HUES6 (cell line): Measurements from ENCODE around the gene VDR.
A peak's percentile ranks its signal among the peaks of the same experiment; 100 is the strongest.
"Not testable (repeated sequence)": the region's sequence is repeated elsewhere in the genome, so short reads cannot be mapped to it uniquely, and the experiment has no call there.

Experiments used
- H3K27ac ChIP-seq: 2 replicates; pipeline ENCODE4 v1.7.0; 2013; ENCODE audit warnings: low read depth, mild to moderate bottlenecking, low read length, inconsistent platforms
- H3K27me3 ChIP-seq: 2 replicates; pipeline ENCODE4 v1.6.1; 2013; ENCODE audit warnings: low read length; ENCODE audit not compliant: control insufficient read depth, insufficient read depth
- H3K36me3 ChIP-seq: 2 replicates; pipeline ENCODE4 v1.6.1; 2013; ENCODE audit warnings: low read length; ENCODE audit not compliant: control insufficient read depth, insufficient read depth
- H3K4me1 ChIP-seq: 2 replicates; pipeline ENCODE4 v1.6.1; 2013; ENCODE audit warnings: low read length; ENCODE audit not compliant: control insufficient read depth, insufficient read depth
- H3K4me3 ChIP-seq: 2 replicates; pipeline ENCODE4 v1.5.1; 2013; ENCODE audit warnings: low read depth, low read length
- H3K9ac ChIP-seq: one replicate; pipeline ENCODE4 v1.6.1; 2013; ENCODE audit warnings: mild to moderate bottlenecking, low read length
- H3K9me3 ChIP-seq: 2 replicates; pipeline ENCODE4 v1.6.1; 2013; ENCODE audit warnings: low read depth, low read length; ENCODE audit not compliant: control insufficient read depth, insufficient read depth

The VDR gene

DNA sequence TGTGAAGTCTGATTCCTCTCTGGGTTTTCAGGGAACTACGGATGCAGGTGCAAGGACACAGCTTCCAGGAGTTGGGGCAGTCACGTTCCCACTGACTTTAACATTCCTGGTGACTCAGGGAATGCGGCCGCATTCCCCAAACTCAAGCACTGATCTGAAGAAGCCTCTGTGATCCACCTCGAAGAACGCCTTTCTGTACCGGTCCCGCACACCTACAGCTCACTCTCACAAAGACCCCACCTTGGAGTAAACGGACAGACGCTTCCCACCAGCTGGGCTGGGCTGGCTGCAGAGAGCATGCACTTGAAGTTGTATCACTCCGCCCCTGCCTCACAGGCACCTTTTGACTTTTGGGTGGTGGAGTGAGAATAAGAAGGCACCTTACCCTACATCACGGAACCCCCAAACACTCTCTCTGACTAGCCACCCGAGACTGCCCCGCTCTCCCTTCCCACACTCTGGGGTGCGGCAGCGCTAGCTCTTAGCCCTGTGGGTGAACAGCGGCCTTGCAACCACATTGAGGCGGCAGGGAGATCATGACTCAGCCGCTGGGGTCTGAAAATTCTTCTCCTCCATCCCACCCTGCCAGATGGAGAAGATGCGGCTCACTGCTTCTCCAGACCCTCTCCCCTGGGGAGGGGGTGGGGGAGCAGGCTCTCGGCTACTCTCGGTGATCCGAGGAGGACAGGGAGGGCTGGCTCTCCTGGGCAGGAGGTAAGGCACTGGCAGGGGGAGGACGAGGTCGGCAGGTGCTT, 61.4 kb downstream of the VDR start:
- peaks cover 23% of the 10 kb centered on the region for H3K4me1 ChIP-seq
- H3K9ac ChIP-seq = peak overlapping the region; percentile 27

GRCh38 chr12:47842543-47842942, 62.3 kb downstream of the VDR start:
- H3K9me3 ChIP-seq, H3K27ac ChIP-seq, H3K4me3 ChIP-seq, H3K36me3 ChIP-seq, H3K9ac ChIP-seq: not testable (repeated sequence)
- H3K4me1 ChIP-seq = peaks cover 23% of the 10 kb centered on the region
- H3K27me3 ChIP-seq = peaks cover 13% of the 10 kb centered on the region; the same call in 1 of the 2 replicates

More for the DNA sequence above, 61.4 kb downstream of the VDR start:
- Histone ChIP-seq H3K36me3 (no peaks in the 10 kb centered on the region), H3K27me3 (peaks cover 13% of the 10 kb centered on the region; the same call in 1 of the 2 replicates), H3K9me3 (no peaks in the 10 kb centered on the region), H3K27ac (no peak overlapping the region), H3K4me3 (peak overlapping the region; percentile 17; the same call in 1 of the 2 replicates)

DNA sequence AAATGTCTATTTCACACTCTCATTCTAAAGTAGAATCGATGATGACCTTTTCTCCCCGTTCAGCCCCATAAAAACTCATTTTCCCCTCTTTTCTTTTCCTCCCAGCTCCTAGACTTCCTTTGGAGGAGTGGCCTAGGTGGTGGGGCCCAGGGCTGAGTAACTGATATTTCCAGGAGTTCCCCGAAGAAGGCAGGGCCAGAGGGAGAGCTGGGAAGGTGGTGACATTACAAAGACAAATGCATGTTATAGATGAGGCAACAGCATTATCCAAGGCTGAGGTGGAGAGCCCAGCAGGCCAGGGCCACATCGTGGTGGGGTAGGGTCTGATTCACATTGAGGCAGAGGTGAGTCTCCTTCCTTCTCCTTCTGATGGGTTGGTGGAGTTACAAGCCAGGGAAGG, 62.9 kb downstream of the VDR start:
- Histone ChIP-seq H3K9ac (no peak overlapping the region), H3K36me3 (no peaks in the 10 kb centered on the region), H3K4me3 (no peak overlapping the region), H3K9me3 (no peaks in the 10 kb centered on the region), H3K4me1 (peaks cover 27% of the 10 kb centered on the region), H3K27ac (no peak overlapping the region), H3K27me3 (peaks cover 13% of the 10 kb centered on the region; the same call in 1 of the 2 replicates)

GRCh38 chr12:47841501-47841900, 63.3 kb downstream of the VDR start:
- H3K4me1 ChIP-seq = peaks cover 25% of the 10 kb centered on the region
- no peaks in the 10 kb centered on the region for H3K9me3 ChIP-seq
- H3K27ac ChIP-seq = no peak overlapping the region
- H3K27me3 ChIP-seq = peaks cover 13% of the 10 kb centered on the region; the same call in 1 of the 2 replicates
- no peak overlapping the region for H3K9ac ChIP-seq
- no peaks in the 10 kb centered on the region for H3K36me3 ChIP-seq
- H3K4me3 ChIP-seq = no peak overlapping the region

- Histone ChIP-seq H3K9me3 (no peaks in the 10 kb centered on the region), H3K4me1 (peaks cover 28% of the 10 kb centered on the region), H3K27me3 (peaks cover 13% of the 10 kb centered on the region; the same call in 1 of the 2 replicates), H3K36me3 (no peaks in the 10 kb centered on the region), H3K27ac (no peak overlapping the region), H3K4me3 (no peak overlapping the region), H3K9ac (no peak overlapping the region)
Observed at GRCh38 chr12:47840571-47840970, 64.2 kb downstream of the VDR start.

DNA sequence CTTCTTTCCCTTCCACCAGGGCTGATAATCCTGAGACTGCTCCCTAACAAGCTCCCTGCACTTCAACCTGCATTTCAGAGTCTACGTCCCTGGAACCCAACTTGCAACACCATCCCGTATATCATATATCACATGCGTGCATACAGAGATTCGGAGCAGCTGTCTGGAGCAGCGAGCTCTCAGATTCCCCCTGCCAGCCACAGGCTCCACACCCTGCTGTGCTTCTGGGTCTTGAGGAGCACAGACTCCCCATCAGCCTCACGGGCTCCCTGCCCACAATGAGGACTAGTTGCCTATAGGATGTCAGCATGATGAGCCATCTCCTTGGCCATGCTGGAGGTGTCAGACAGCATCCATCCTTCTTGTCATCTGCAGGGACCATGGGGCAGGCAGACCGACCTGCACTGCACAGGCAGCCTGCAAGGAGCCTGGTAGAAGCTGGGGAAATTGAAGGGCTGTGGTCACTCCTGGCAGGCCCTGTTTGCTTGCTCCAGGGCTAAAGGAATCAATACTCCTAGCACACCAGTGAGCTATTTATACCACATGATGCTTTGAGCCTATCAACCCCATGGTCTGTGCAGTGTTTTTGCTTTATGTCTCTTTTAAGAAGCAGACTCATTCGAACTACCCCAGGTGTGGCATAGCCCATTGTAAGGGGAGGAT, 65.4 kb downstream of the VDR start:
- no peak overlapping the region for H3K27ac ChIP-seq
- H3K9me3 ChIP-seq = no peaks in the 10 kb centered on the region
- H3K4me3 ChIP-seq = no peak overlapping the region
- no peak overlapping the region for H3K9ac ChIP-seq
- peaks cover 31% of the 10 kb centered on the region for H3K4me1 ChIP-seq
- peaks cover 13% of the 10 kb centered on the region; the same call in 1 of the 2 replicates for H3K27me3 ChIP-seq
- H3K36me3 ChIP-seq = no peaks in the 10 kb centered on the region

GRCh38 chr12:47838286-47838931, 66.4 kb downstream of the VDR start:
- peaks cover 25% of the 10 kb centered on the region for H3K4me1 ChIP-seq
- H3K27me3 ChIP-seq = peaks cover 5% of the 10 kb centered on the region; the same call in 1 of the 2 replicates
- H3K9ac ChIP-seq = no peak overlapping the region
- H3K27ac ChIP-seq = no peak overlapping the region
- H3K9me3 ChIP-seq = no peaks in the 10 kb centered on the region
- no peak overlapping the region for H3K4me3 ChIP-seq
- no peaks in the 10 kb centered on the region for H3K36me3 ChIP-seq

GRCh38 chr12:47837190-47838171, 67.3 kb downstream of the VDR start:
- Histone ChIP-seq H3K9ac (no peak overlapping the region), H3K27me3 (no peaks in the 10 kb centered on the region), H3K4me3 (no peak overlapping the region), H3K4me1 (peaks cover 19% of the 10 kb centered on the region), H3K9me3 (no peaks in the 10 kb centered on the region), H3K36me3 (no peaks in the 10 kb centered on the region), H3K27ac (no peak overlapping the region)

DNA sequence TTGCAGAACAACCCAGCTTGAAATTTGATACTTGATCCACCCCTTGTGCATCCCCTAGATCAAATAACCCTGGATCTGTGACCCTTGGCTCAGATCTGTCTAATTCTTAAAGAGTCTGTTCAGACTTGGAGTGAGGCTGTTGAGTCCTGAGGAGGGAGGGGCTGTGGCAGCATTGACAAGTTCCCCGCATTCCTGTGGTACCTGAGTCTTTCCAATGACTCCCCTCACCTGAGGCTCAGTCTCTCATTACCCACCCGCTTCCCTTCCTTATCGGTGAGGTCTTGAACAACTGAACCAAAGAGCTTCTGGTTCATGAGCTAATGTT, 69.0 kb downstream of the VDR start:
- Histone ChIP-seq H3K4me3 (no peak overlapping the region), H3K9me3 (no peaks in the 10 kb centered on the region), H3K9ac (no peak overlapping the region), H3K27ac (no peak overlapping the region), H3K27me3 (no peaks in the 10 kb centered on the region), H3K4me1 (peaks cover 14% of the 10 kb centered on the region), H3K36me3 (no peaks in the 10 kb centered on the region)

DNA sequence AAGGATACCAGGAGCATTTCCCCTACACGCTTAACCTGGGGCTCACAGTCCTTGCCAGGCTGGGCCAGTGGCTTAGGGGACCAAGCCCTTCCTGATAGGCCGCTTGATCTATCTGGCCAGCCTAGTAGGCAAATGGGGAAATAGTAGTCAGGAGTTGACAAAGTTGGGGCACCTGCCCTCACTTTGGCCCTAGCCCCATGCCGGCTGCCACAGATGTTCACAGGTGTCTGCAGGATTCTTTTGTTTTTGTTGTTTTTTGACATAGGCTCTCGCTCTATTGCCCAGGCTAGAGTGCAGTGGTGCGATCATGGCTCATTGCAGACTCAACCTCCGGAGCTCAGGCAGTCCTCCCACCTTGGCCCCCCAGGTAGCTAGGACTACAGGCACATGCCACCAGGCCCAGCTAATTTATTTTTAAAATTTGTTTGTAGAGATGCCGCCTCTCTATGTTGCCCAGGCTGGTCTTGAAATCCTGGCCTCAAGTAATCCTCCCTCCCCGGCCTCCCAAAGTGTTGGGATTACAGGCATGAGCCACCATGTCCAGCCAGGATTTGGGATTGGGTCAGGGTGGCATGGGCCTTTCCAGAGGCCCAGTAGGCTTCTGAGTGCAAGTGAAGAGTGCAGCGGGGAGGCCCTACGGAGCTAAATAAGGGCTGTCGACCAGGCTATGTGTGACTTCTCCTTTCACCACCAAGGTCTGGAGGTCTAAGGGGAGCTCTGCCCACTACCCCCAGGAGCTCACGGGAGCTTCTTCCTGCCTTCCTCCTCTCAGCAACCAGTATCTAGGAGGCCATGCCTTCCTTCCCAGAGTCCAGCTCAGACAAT, 69.6 kb downstream of the VDR start:
- Histone ChIP-seq H3K27me3 (no peaks in the 10 kb centered on the region), H3K4me1 (peaks cover 14% of the 10 kb centered on the region), H3K4me3 (no peak overlapping the region), H3K27ac (no peak overlapping the region), H3K9me3 (no peaks in the 10 kb centered on the region), H3K36me3 (no peaks in the 10 kb centered on the region), H3K9ac (no peak overlapping the region)
